ENCODE measurements around the gene AGBL1.
A peak's percentile ranks its signal among the peaks of the same experiment; 100 is the strongest.

The AGBL1 gene

GRCh38 chr15:86905625-86906256 lies 826.1 kb downstream of the AGBL1 start:
- 70% methylated on average over 3 of the region's 3 CpGs for WGBS
- no peak for DNase-seq
- Histone ChIP-seq H3K27ac (ENCODE audit: low read length, poor library complexity, severe bottlenecking) (no peak overlapping the region), H3K23ac (ENCODE audit: low read length in 2 of 2) (no peak overlapping the region), H2BK12ac (ENCODE audit: low read length in 2 of 2) (no peak overlapping the region), H2BK5ac (ENCODE audit: low read depth, low read length, poor library complexity, severe bottlenecking) (no peak overlapping the region), H3K4me1 (ENCODE audit: control insufficient read depth, insufficient read depth, low read depth, low read length) (no peaks in the 10 kb centered on the region), H2AFZ (ENCODE audit: low read depth, low read length) (no peak overlapping the region), H3K4me2 (ENCODE audit: low read length, poor library complexity, severe bottlenecking) (no peak overlapping the region), H2BK15ac (ENCODE audit: low read depth, poor library complexity, severe bottlenecking) (no peak overlapping the region), H3K18ac (ENCODE audit: low read depth in 1 of 2, low read length in 2 of 2) (no peak overlapping the region), H4K91ac (ENCODE audit: low read length) (no peak overlapping the region), H4K8ac (ENCODE audit: low read length) (no peak overlapping the region), H3K27me3 (ENCODE audit: control insufficient read depth in 1 of 2, insufficient read depth in 1 of 2, low read length in 2 of 2) (peaks cover 0 to 5% of the 10 kb centered on the region in 2 experiments), H2AK5ac (ENCODE audit: low read length, severe bottlenecking) (no peak overlapping the region), H2BK120ac (ENCODE audit: low read depth, low read length) (no peak overlapping the region), H3K9ac (ENCODE audit: low read length) (no peak overlapping the region), H3K36me3 (ENCODE audit: control insufficient read depth in 1 of 2, insufficient read depth in 2 of 2, low read depth in 1 of 2, low read length in 2 of 2) (no peaks in the 10 kb centered on the region), H3K79me1 (replicated peaks; ENCODE audit: low read length, poor library complexity, severe bottlenecking) (no peaks in the 10 kb centered on the region), H3K9me3 (ENCODE audit: control insufficient read depth, low read length) (peaks cover 3% of the 10 kb centered on the region), H3K4ac (ENCODE audit: low read depth in 1 of 2, low read length in 2 of 2) (no peak overlapping the region), H3K14ac (ENCODE audit: low read length in 2 of 2) (no peak overlapping the region), H3K4me3 (ENCODE audit: insufficient read depth in 1 of 2, low read depth in 1 of 2, low read length in 2 of 2) (no peak overlapping the region)

- no peak overlapping the region for H3K4ac ChIP-seq (ENCODE audit: low read depth in 1 of 2, low read length in 2 of 2)
- no peaks in the 10 kb centered on the region for H3K79me1 ChIP-seq (replicated peaks; ENCODE audit: low read length, poor library complexity, severe bottlenecking)
- 14% methylated on average over 1 of the region's 2 CpGs for WGBS
- no peak overlapping the region for H3K4me2 ChIP-seq (ENCODE audit: low read length, poor library complexity, severe bottlenecking)
- H3K27ac ChIP-seq (ENCODE audit: low read length, poor library complexity, severe bottlenecking), result no peak overlapping the region
- no peak overlapping the region for H2BK12ac ChIP-seq (ENCODE audit: low read length in 2 of 2)
- H3K4me1 ChIP-seq (ENCODE audit: control insufficient read depth, insufficient read depth, low read depth, low read length), result no peaks in the 10 kb centered on the region
- H3K27me3 ChIP-seq (ENCODE audit: control insufficient read depth in 1 of 2, insufficient read depth in 1 of 2, low read length in 2 of 2), result peaks cover 0 to 5% of the 10 kb centered on the region in 2 experiments
- H2BK5ac ChIP-seq (ENCODE audit: low read depth, low read length, poor library complexity, severe bottlenecking), result no peak overlapping the region
- no peak overlapping the region for H3K23ac ChIP-seq (ENCODE audit: low read length in 2 of 2)
- H2BK120ac ChIP-seq (ENCODE audit: low read depth, low read length), result no peak overlapping the region
- no peak overlapping the region for H4K91ac ChIP-seq (ENCODE audit: low read length)
- peak; percentile 4 for DNase-seq
- no peak overlapping the region for H2AFZ ChIP-seq (ENCODE audit: low read depth, low read length)
- H2AK5ac ChIP-seq (ENCODE audit: low read length, severe bottlenecking), result no peak overlapping the region
- H3K14ac ChIP-seq (ENCODE audit: low read length in 2 of 2), result no peak overlapping the region
- no peak overlapping the region for H3K4me3 ChIP-seq (ENCODE audit: insufficient read depth in 1 of 2, low read depth in 1 of 2, low read length in 2 of 2)
- no peak overlapping the region for H3K18ac ChIP-seq (ENCODE audit: low read depth in 1 of 2, low read length in 2 of 2)
- H2BK15ac ChIP-seq (ENCODE audit: low read depth, poor library complexity, severe bottlenecking), result no peak overlapping the region
- no peak overlapping the region for H4K8ac ChIP-seq (ENCODE audit: low read length)
- no peak overlapping the region for H3K9ac ChIP-seq (ENCODE audit: low read length)
- H3K9me3 ChIP-seq (ENCODE audit: control insufficient read depth, low read length), result peaks cover 3% of the 10 kb centered on the region
- no peaks in the 10 kb centered on the region for H3K36me3 ChIP-seq (ENCODE audit: control insufficient read depth in 1 of 2, insufficient read depth in 2 of 2, low read depth in 1 of 2, low read length in 2 of 2)
Measured at GRCh38 chr15:86906376-86906775, 826.7 kb downstream of the AGBL1 start.

GRCh38 chr15:86911022-86911421 lies 831.4 kb downstream of the AGBL1 start:
- H3K27me3 ChIP-seq (ENCODE audit: control insufficient read depth in 1 of 2, insufficient read depth in 1 of 2, low read length in 2 of 2), result peaks cover 0 to 15% of the 10 kb centered on the region in 2 experiments
- H4K91ac ChIP-seq (ENCODE audit: low read length), result no peak overlapping the region
- peaks cover 1% of the 10 kb centered on the region for H3K4me1 ChIP-seq (ENCODE audit: control insufficient read depth, insufficient read depth, low read depth, low read length)
- no peak overlapping the region for H3K18ac ChIP-seq (ENCODE audit: low read depth in 1 of 2, low read length in 2 of 2)
- H3K4me3 ChIP-seq (ENCODE audit: insufficient read depth in 1 of 2, low read depth in 1 of 2, low read length in 2 of 2), result no peak overlapping the region
- no peak for DNase-seq
- H3K36me3 ChIP-seq (ENCODE audit: control insufficient read depth in 1 of 2, insufficient read depth in 2 of 2, low read depth in 1 of 2, low read length in 2 of 2), result no peaks in the 10 kb centered on the region
- H2BK5ac ChIP-seq (ENCODE audit: low read depth, low read length, poor library complexity, severe bottlenecking), result no peak overlapping the region
- no peaks in the 10 kb centered on the region for H3K79me1 ChIP-seq (replicated peaks; ENCODE audit: low read length, poor library complexity, severe bottlenecking)
- H2BK120ac ChIP-seq (ENCODE audit: low read depth, low read length), result no peak overlapping the region
- no peak overlapping the region for H3K23ac ChIP-seq (ENCODE audit: low read length in 2 of 2)
- no peak overlapping the region for H2BK12ac ChIP-seq (ENCODE audit: low read length in 2 of 2)
- H3K9me3 ChIP-seq (ENCODE audit: control insufficient read depth, low read length), result no peaks in the 10 kb centered on the region
- H3K4me2 ChIP-seq (ENCODE audit: low read length, poor library complexity, severe bottlenecking), result no peak overlapping the region
- no peak overlapping the region for H4K8ac ChIP-seq (ENCODE audit: low read length)
- no peak overlapping the region for H2AK5ac ChIP-seq (ENCODE audit: low read length, severe bottlenecking)
- H3K27ac ChIP-seq (ENCODE audit: low read length, poor library complexity, severe bottlenecking), result no peak overlapping the region
- WGBS, result 85% methylated on average over 5 of the region's 5 CpGs
- H2BK15ac ChIP-seq (ENCODE audit: low read depth, poor library complexity, severe bottlenecking), result no peak overlapping the region
- no peak overlapping the region for H3K14ac ChIP-seq (ENCODE audit: low read length in 2 of 2)
- no peak overlapping the region for H3K9ac ChIP-seq (ENCODE audit: low read length)
- H2AFZ ChIP-seq (ENCODE audit: low read depth, low read length), result no peak overlapping the region
- peak overlapping the region in 1 of 2 experiments; percentile 25 for H3K4ac ChIP-seq (ENCODE audit: low read depth in 1 of 2, low read length in 2 of 2)

GRCh38 chr15:86912661-86913060 lies 833.0 kb downstream of the AGBL1 start:
- Histone ChIP-seq H2BK120ac (ENCODE audit: low read depth, low read length) (no peak overlapping the region), H4K91ac (ENCODE audit: low read length) (no peak overlapping the region), H3K4me1 (ENCODE audit: control insufficient read depth, insufficient read depth, low read depth, low read length) (peaks cover 1% of the 10 kb centered on the region), H3K9ac (ENCODE audit: low read length) (no peak overlapping the region), H3K4me2 (ENCODE audit: low read length, poor library complexity, severe bottlenecking) (no peak overlapping the region), H4K8ac (ENCODE audit: low read length) (no peak overlapping the region), H3K23ac (ENCODE audit: low read length in 2 of 2) (no peak overlapping the region), H3K27ac (ENCODE audit: low read length, poor library complexity, severe bottlenecking) (no peak overlapping the region), H3K4me3 (ENCODE audit: insufficient read depth in 1 of 2, low read depth in 1 of 2, low read length in 2 of 2) (no peak overlapping the region), H3K4ac (ENCODE audit: low read depth in 1 of 2, low read length in 2 of 2) (no peak overlapping the region), H3K14ac (ENCODE audit: low read length in 2 of 2) (no peak overlapping the region), H2AK5ac (ENCODE audit: low read length, severe bottlenecking) (no peak overlapping the region), H3K36me3 (ENCODE audit: control insufficient read depth in 1 of 2, insufficient read depth in 2 of 2, low read depth in 1 of 2, low read length in 2 of 2) (no peaks in the 10 kb centered on the region), H3K27me3 (ENCODE audit: control insufficient read depth in 1 of 2, insufficient read depth in 1 of 2, low read length in 2 of 2) (peaks cover 0 to 11% of the 10 kb centered on the region in 2 experiments), H3K79me1 (replicated peaks; ENCODE audit: low read length, poor library complexity, severe bottlenecking) (no peaks in the 10 kb centered on the region), H3K18ac (ENCODE audit: low read depth in 1 of 2, low read length in 2 of 2) (no peak overlapping the region), H2BK15ac (ENCODE audit: low read depth, poor library complexity, severe bottlenecking) (no peak overlapping the region), H2BK5ac (ENCODE audit: low read depth, low read length, poor library complexity, severe bottlenecking) (no peak overlapping the region), H2AFZ (ENCODE audit: low read depth, low read length) (no peak overlapping the region), H3K9me3 (ENCODE audit: control insufficient read depth, low read length) (no peaks in the 10 kb centered on the region), H2BK12ac (ENCODE audit: low read length in 2 of 2) (no peak overlapping the region)
- 89% methylated on average over 1 of the region's 1 CpG for WGBS
- DNase-seq, result no peak

All from mesenchymal stem cell (in vitro differentiated cells and primary cell).